Activated CD4-positive, alpha-beta T cell treated with anti-CD3 and anti-CD28 coated beads, Interleukin-2, amount 50 U/mL, for 16 hours (primary cell): ENCODE data around the gene BMP10.

Experiments used
- DNase-seq: peaks from one replicate; pipeline ENCODE4 v3.0.0-alpha.2; 2020

Gene BMP10

DNA sequence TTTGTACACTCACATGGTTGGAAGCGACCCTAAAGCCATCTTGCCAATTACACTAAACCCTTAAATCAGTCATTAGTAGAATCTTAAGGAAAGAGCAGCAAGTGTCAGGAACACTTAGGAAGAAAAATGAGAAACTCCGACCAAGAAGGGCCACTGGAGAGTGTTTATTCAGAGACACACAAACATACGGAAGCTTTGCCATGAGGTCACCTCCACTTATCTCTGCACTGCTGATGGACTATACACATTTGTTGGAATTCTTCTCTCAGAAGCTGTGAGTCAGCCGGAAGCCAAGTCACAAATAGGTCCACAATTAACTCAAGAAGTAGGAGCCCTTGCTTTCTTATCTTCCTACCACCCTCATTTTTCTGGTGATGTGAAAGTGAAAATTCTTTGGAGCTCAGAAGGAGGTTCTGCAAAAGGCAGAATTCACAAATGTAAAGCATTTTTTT is 21.6 kb downstream of the BMP10 start:
- no peak for DNase-seq

- no peak for DNase-seq
These were observed 23.4 kb downstream of the BMP10 start for GRCh38 chr2:68847751-68848150.

- no peak for DNase-seq
These were observed 25.1 kb downstream of the BMP10 start for GRCh38 chr2:68846091-68846490.

- no peak for DNase-seq
These were observed 26.2 kb downstream of the BMP10 start for GRCh38 chr2:68845043-68845442.

- DNase-seq: peak; percentile 29
These were observed 31.9 kb downstream of the BMP10 start for GRCh38 chr2:68839260-68839833.

- DNase-seq: no peak
These were observed 32.6 kb downstream of the BMP10 start for GRCh38 chr2:68838641-68839040.

GRCh38 chr2:68837861-68838341 is 33.3 kb downstream of the BMP10 start:
- peak; percentile 84 for DNase-seq

DNA sequence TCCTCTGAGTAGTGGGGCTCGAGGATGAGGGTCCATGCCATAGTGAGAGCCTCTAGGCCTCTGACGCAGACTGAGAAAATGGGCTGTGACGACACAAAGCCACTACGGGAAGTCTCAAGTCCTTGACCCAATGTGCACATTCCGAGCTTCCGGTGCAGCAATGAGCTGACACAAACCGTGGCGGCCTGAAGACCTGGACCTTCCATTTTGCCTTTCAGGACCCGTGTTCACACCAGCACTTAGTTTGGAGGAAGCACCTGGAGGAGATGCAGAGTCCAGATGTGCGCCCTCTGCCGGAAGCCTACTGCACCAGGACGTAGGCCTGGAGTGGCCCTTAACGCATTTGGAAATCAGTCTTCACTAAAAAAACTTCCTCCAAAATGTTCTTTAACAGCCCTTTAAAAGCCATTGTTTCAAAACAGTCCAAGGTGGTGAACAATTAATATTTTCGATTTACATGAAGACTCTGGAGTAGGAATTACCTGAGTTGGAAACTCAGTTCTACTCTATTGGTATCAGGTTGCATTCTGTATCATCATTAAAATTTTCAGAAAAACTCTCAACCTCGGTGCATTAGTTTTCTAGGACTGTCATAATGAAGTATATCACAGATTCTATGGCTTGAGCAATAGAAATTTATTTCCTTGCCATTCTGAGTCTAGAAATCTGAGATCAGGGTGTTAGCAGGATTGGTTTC is 33.9 kb downstream of the BMP10 start:
- peak; percentile 50 for DNase-seq

DNA sequence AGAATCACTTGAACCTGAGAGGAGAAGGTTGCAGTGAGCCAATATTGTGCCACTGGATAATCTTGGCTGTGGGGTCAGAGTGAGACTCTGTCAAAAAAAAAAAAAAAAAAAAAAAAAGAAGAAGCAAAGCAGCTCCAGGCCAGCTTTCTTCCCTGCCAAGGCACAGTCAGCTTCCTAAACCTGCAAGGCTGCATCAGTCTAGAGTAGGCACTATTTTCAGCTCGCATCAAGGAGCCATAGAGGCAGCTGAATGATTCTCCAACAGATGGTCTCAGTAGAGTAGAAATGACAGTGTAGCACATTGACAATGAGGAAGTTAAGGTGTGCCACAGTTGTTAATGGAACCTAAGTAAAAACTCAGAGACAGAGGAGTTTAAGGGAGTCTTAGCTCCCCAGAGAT is 35.6 kb downstream of the BMP10 start:
- no peak for DNase-seq

GRCh38 chr2:68834737-68835376 is 36.3 kb downstream of the BMP10 start:
- no peak for DNase-seq

DNA sequence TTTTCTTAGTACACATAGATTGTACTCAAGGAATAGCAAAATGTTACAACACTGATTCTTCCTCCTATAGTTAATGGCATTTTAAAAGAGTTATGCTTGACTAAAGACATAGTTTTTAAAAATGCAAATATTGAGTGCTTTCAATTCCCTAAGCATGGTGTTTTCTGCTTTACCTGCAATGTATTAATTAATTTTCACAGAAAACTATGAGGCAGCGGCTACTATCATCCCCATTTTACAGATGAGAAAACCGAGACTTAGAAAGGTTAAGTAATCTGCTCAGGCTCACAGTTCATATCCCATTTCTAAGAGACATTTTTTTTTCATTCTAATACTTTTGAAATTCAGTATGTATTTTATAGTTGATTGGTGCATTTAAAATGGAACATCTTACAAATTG is 38.0 kb downstream of the BMP10 start:
- no peak for DNase-seq

DNA sequence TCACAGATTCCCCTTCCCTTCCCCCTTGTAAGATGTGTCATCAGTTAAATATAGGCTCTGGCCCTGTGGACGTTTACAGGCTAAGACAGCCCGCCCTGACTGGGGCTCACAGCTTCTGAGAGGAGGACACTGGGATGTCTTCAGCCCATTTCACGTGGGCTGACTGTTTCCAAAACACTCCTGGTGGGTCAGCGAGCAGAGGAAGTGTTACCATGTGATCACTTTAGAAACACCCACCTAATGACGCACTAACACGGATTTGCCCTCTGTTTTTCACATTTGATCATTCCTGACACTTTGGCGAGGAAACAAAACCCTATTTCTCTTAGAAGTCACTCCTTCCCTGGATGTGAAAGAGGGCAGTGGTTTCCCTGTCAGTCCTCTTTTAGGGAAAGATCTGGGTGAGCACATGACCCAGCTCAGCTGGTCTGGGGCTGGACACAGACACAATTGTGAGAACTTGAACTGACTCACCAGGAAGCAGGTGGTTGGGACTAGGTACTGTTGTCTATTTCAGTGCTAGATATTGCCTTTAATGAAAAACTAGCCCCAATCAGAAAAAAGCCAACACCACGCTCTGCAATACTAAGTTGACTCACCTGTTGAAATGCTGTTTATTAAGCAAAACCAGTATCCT is 38.8 kb downstream of the BMP10 start:
- peak; percentile 47 for DNase-seq

- no peak for DNase-seq
These were observed 39.4 kb downstream of the BMP10 start for GRCh38 chr2:68831686-68832232.

DNA sequence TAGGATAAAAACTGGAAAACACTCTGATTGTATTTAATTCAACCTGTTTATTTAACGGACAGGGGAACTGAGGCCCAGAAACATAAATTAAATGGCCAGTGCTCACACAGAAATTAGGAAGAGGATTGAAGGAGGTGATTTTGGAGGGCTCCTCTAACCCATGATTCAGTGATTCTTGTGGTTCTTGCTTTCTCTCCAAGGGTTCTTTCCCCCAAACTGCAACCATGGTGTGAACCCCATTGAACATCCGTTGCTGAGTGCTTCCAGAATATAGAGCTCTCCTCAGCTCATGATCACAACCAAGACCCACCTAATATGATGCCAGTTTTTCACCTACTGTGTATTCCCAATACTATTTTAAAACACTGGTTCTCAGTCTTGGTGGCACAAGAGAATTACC is 41.4 kb downstream of the BMP10 start:
- DNase-seq: peak; percentile 25

- DNase-seq: peak; percentile 74
These were observed 42.1 kb downstream of the BMP10 start for GRCh38 chr2:68828887-68829708.

- DNase-seq: no peak
These were observed 43.5 kb downstream of the BMP10 start for GRCh38 chr2:68827666-68828065.

GRCh38 chr2:68825866-68826265 is 45.3 kb downstream of the BMP10 start:
- no peak for DNase-seq

DNA sequence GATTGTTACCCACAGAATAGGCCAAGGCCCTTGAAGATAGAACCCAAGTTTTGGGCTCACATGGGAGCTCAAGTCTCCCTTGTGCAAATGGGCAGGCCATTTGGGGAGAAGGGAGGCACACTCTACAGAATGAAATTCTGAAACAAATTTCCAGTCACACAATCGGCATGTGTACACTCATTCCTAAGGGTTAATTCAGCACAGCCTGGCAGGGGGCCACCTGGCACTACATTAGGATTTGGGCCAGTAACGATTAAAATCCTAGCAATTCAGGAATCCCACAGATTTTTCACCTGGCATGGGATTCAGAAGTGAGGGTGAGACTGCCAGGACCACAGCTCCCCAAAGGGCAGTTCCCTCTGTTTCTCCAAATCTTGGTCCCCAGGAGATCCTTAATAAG is 46.4 kb downstream of the BMP10 start:
- DNase-seq: no peak

DNA sequence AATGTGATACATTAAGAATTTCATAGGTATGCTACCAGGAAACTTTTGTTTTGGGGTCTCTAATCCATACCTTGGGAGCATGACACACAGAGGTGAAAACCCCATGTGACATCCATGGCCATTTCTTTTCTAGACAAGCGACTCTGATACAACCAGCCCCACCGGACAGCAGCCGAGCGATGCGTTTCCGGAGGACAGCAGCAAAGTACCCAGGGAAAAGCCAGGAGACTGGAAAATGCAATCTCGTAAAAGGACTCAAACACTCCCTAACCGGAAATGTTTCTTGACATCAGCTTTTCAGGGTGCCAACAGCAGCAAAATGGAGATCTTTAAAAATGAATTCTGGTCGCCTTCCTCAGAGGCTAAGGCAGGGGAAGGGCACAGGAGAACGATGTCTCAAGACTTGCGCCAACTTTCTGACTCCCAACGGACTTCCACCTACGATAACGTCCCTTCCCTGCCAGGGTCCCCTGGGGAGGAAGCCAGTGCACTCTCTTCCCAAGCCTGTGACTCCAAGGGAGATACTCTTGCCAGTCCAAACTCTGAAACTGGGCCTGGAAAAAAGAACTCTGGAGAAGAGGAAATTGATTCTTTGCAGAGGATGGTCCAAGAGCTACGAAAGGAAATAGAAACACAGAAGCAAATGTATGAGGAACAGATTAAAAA is 48.9 kb downstream of the BMP10 start:
- no peak for DNase-seq

DNA sequence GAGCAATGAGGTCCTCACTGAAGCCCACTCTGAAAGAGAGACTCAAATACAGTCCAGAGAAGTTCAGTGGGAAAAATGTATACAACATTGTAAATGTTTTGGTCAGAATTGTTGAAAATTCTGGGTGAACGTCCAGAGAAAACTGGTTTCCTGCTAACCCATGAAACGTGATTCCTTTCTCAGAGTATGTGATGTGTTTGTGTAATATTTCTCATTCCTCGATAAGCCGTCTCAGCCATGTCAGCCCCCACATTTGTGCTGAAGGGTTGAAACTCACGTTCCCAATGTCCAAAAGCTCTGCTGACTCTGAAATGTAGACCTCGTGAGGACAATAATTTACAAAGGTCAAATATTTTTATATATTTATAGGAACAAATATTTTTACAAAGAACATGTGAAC is 51.6 kb downstream of the BMP10 start:
- DNase-seq: no peak

DNA sequence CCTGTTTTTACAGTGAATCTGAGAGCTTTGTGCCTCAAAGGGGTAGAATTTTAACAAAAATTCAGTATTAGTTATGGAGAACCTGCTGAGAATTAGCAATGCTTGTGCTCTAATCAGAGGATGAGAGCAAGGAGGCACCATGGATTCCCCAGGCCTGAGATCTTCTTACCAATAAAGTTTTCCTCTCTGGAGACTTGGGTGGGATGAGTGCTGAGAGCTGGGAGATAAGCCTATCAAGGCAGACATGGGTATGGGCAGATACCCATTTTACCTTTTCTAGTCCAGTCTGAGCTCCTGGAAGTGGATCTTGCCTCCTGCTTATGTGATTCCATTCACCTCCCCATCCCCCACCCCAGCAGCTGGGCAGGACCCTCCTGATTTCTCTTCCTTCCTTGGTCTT is 53.9 kb downstream of the BMP10 start:
- no peak for DNase-seq
